Esophagus muscularis mucosa (tissue), 4 donors: ENCODE measurements around the gene TBC1D14. TPM values are rescaled to one million over a fixed set of nuclear protein-coding genes. Genes with fewer than 3 reads are reported as not detected.

Experiments
- DNase-seq: peaks from one replicate; pipeline ENCODE4 v3.0.0-alpha.2; 2017; ENCODE audit errors: extremely low spot score
- H3K27ac ChIP-seq, 4 donors: fragments of 200-600 bp; sonication (generic); replicated peaks in 1 of 4; 1 replicate in 3 of 4; 2 replicates in 1 of 4; pipeline ENCODE4 v1.5.1; 2016 to 2019; ENCODE audit warnings: mild to moderate bottlenecking in 1 of 4
- H3K27me3 ChIP-seq, 4 donors: fragments of 200-600 bp; sonication (generic); one replicate each; pipeline versions ENCODE4 v1.5.1 to v1.6.0; 2016 to 2019
- H3K36me3 ChIP-seq, 4 donors: fragments of 200-600 bp; sonication (generic); one replicate each; pipeline ENCODE4 v1.5.1; 2016 to 2019
- H3K4me1 ChIP-seq, 4 donors: fragments of 200-600 bp; sonication (generic); one replicate each; pipeline ENCODE4 v1.5.1; 2016 to 2019
- H3K4me3 ChIP-seq, 4 donors: fragments of 200-600 bp; sonication (generic); 1 replicate in 2 of 4; 2 replicates in 2 of 4; pipeline ENCODE4 v1.5.1; 2016 to 2019; ENCODE audit warnings: mild to moderate bottlenecking in 4 of 4, moderate library complexity in 1 of 4
- H3K9me3 ChIP-seq, 4 donors: fragments of 200-600 bp; sonication (generic); 1 replicate in 3 of 4; 2 replicates in 1 of 4; pipeline ENCODE4 v1.5.1; 2016 to 2019
- CTCF ChIP-seq, 3 experiments: fragments of 200-600 bp in 2 of 3; fragments of 450-650 bp in 1 of 3; sonication (generic) in 2 of 3; IDR thresholded peaks; one replicate each; pipeline ENCODE4 v1.5.1; 2017 to 2019; ENCODE audit warnings: antibody characterized with exemption in 3 of 3, mild to moderate bottlenecking in 2 of 3, moderate library complexity in 1 of 3
- EP300 ChIP-seq: sonication (generic); formaldehyde crosslinking; IDR thresholded peaks from one replicate; pipeline ENCODE4 v1.6.1; 2017; ENCODE audit warnings: antibody characterized with exemption
- POLR2A ChIP-seq: fragments of 450-650 bp; IDR thresholded peaks from one replicate; pipeline ENCODE4 v1.6.1; 2017; ENCODE audit warnings: antibody characterized with exemption, moderate library complexity, mild to moderate bottlenecking, low read depth
- POLR2AphosphoS5 ChIP-seq, 2 donors: sonication (generic); formaldehyde crosslinking; IDR thresholded peaks; one replicate each; pipeline ENCODE4 v1.6.1; 2017; ENCODE audit warnings: antibody characterized with exemption in 2 of 2
- WGBS: methylation state at CpG from one replicate; pipeline ENCODE4 v1.1.5; 2018; 5-methylcytosine and 5-hydroxymethylcytosine counted together
- intact Hi-C: fragments of 100-400 bp; cut with DNase I; formaldehyde crosslinking; loops from one replicate; pipeline ENCODE4 v1.15.1; 2023
- total RNA-seq, 4 donors: library from RNA; depleted of rRNA; stranded (reverse); fragments of >200 nt; gene quantifications; one replicate each; pipeline versions ENCODE4 v1.1.0 to v1.2.1, GENCODE V29; 2016

The TBC1D14 gene
- total RNA-seq, 4 donors from 2014 or later: 37.0 to 49.4 (median 44.2) TPM

GRCh38 chr4:7017446-7018048 lies 107.9 kb downstream of the TBC1D14 start:
- no peak for DNase-seq
- Histone ChIP-seq H3K27ac (no peak overlapping the region), H3K36me3 (peaks cover 30 to 94% (median 78%) of the 10 kb centered on the region in 4 donors), H3K27me3 (no peaks in the 10 kb centered on the region), H3K9me3 (no peaks in the 10 kb centered on the region), H3K4me1 (no peaks in the 10 kb centered on the region), H3K4me3 (no peak overlapping the region)
- TF ChIP-seq POLR2AphosphoS5 (IDR thresholded peaks at IDR 0.05): no peak
- TF ChIP-seq CTCF (IDR thresholded peaks at IDR 0.05): no peak
- no peak for TF ChIP-seq EP300
- TF ChIP-seq POLR2A: no peak
- intact Hi-C loops: no loop called here
- WGBS: 95% methylated on average over 6 of the region's 6 CpGs

- Histone ChIP-seq H3K27me3 (no peaks in the 10 kb centered on the region), H3K9me3 (no peaks in the 10 kb centered on the region), H3K27ac (no peak overlapping the region), H3K4me1 (no peaks in the 10 kb centered on the region), H3K36me3 (peaks cover 27 to 94% (median 75%) of the 10 kb centered on the region in 4 donors), H3K4me3 (no peak overlapping the region)
- no peak for DNase-seq
- intact Hi-C loops: no loop called here
- WGBS: 88% methylated on average over 8 of the region's 9 CpGs
- TF ChIP-seq POLR2AphosphoS5 (IDR thresholded peaks at IDR 0.05): no peak
- TF ChIP-seq POLR2A: no peak
- no peak for TF ChIP-seq CTCF (IDR thresholded peaks at IDR 0.05)
- TF ChIP-seq EP300: no peak
Measured at GRCh38 chr4:7018281-7018680, 108.7 kb downstream of the TBC1D14 start.

- Histone ChIP-seq H3K4me1 (no peaks in the 10 kb centered on the region), H3K27ac (no peak overlapping the region), H3K4me3 (no peak overlapping the region), H3K9me3 (no peaks in the 10 kb centered on the region), H3K36me3 (peaks cover 22 to 94% (median 75%) of the 10 kb centered on the region in 4 donors), H3K27me3 (no peaks in the 10 kb centered on the region)
- 95% methylated on average over 10 of the region's 10 CpGs for WGBS
- intact Hi-C loops: no loop called here
- TF ChIP-seq POLR2A (no peak), EP300 (no peak), CTCF (IDR thresholded peaks at IDR 0.05) (no peak), POLR2AphosphoS5 (IDR thresholded peaks at IDR 0.05) (no peak)
- no peak for DNase-seq
Measured at GRCh38 chr4:7019367-7019766, 109.7 kb downstream of the TBC1D14 start.

GRCh38 chr4:7020290-7020689 lies 110.7 kb downstream of the TBC1D14 start:
- Histone ChIP-seq H3K27me3 (no peaks in the 10 kb centered on the region), H3K9me3 (no peaks in the 10 kb centered on the region), H3K36me3 (peaks cover 23 to 94% (median 75%) of the 10 kb centered on the region in 4 donors), H3K4me1 (no peaks in the 10 kb centered on the region), H3K4me3 (no peak overlapping the region), H3K27ac (no peak overlapping the region)
- intact Hi-C loops: no loop called here
- 100% methylated on average over 2 of the region's 2 CpGs for WGBS
- no peak for DNase-seq
- TF ChIP-seq POLR2AphosphoS5 (IDR thresholded peaks at IDR 0.05): no peak
- no peak for TF ChIP-seq CTCF (IDR thresholded peaks at IDR 0.05)
- no peak for TF ChIP-seq POLR2A
- TF ChIP-seq EP300: no peak

GRCh38 chr4:7020856-7021255 lies 111.2 kb downstream of the TBC1D14 start:
- H3K27ac ChIP-seq: no peak overlapping the region
- no peak for TF ChIP-seq POLR2A
- TF ChIP-seq POLR2AphosphoS5 (IDR thresholded peaks at IDR 0.05): no peak
- TF ChIP-seq CTCF (IDR thresholded peaks at IDR 0.05): no peak
- no peak for TF ChIP-seq EP300
- H3K27me3 ChIP-seq: no peaks in the 10 kb centered on the region
- peaks cover 23 to 94% (median 75%) of the 10 kb centered on the region in 4 donors for H3K36me3 ChIP-seq
- DNase-seq: no peak
- no peaks in the 10 kb centered on the region for H3K9me3 ChIP-seq
- H3K4me1 ChIP-seq: no peaks in the 10 kb centered on the region
- intact Hi-C loops: no loop called here
- no peak overlapping the region for H3K4me3 ChIP-seq
- WGBS: 93% methylated on average over 11 of the region's 11 CpGs
